ENCODE data around the gene SUMF2.
"Not testable (repeated sequence)": the region's sequence is repeated elsewhere in the genome, so short reads cannot be mapped to it uniquely, and the experiment has no call there.

The SUMF2 gene

GRCh38 chr7:56107954-56108258 is 43.8 kb downstream of the SUMF2 start:
- DNase-seq = no peak

- no peak for DNase-seq
These were observed 46.5 kb downstream of the SUMF2 start for GRCh38 chr7:56110611-56111010.

GRCh38 chr7:56112244-56112643 is 48.2 kb downstream of the SUMF2 start:
- not testable (repeated sequence) for DNase-seq

GRCh38 chr7:56115852-56116538 is 51.9 kb downstream of the SUMF2 start, which contains the start of gene NUPR2:
NUPR2 (minus strand) TSS chr7:56116417; CDS start chr7:56116314, 103 bp downstream.
- no peak for DNase-seq

- no peak for DNase-seq
These were observed 57.4 kb downstream of the SUMF2 start for GRCh38 chr7:56121440-56121839.

- no peak for DNase-seq
These were observed 60.9 kb downstream of the SUMF2 start for GRCh38 chr7:56124981-56125380.

GRCh38 chr7:56125831-56126230 is 61.7 kb downstream of the SUMF2 start:
- DNase-seq = no peak

- DNase-seq = no peak
These were observed 63.3 kb downstream of the SUMF2 start for GRCh38 chr7:56127241-56127975.

Measured in activated CD4-positive, alpha-beta T cell treated with anti-CD3 and anti-CD28 coated beads, Interleukin-2, amount 50 U/mL, for 4 hours (primary cell).